Measurements from ENCODE around the gene ANAPC2.

Gene ANAPC2

DNA sequence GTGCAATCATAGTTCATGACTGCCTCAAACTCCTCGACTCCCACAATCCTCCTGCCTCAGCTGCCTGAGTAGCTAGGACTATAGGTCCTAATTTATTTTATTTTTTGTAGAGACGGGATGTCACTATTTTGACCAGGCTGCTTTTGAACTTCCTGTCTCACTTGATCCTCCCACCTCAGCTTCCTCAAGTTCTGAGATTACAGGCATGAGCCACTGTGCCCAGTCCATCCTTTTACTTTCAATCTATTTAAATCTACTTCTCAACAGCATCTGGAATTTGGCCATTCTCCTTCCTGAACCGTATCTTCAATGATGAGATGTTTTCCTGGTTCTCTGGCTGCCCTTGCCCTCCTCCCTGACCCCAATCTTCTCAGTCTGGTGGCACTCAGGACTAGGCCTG lies 61.6 kb downstream of the ANAPC2 start:
- DNase-seq (ENCODE audit: low read depth), result no peak

Measured in HS-27A (cell line).